ENCODE results near the gene PLAC1. TPM values are rescaled to one million over a fixed set of nuclear protein-coding genes. Genes with fewer than 3 reads are reported as not detected.

PLAC1 gene
- total RNA-seq, 1 experiment from 2014 or later: not detected

- TF ChIP-seq AR (CRISPR knock-in tag; IDR thresholded peaks at IDR 0.05) (no peak), AFF4 (CRISPR knock-in tag; IDR thresholded peaks at IDR 0.05; ENCODE audit: borderline replicate concordance) (no peak), CTCF (IDR thresholded peaks at IDR 0.05) (no peak), IRF2 (CRISPR knock-in tag; IDR thresholded peaks at IDR 0.05; ENCODE audit: borderline replicate concordance, low read depth) (no peak), NR2C2 (CRISPR knock-in tag; IDR thresholded peaks at IDR 0.05) (no peak), HMGA2 (CRISPR knock-in tag; IDR thresholded peaks at IDR 0.05) (no peak), ZNF138 (CRISPR knock-in tag; conservative IDR thresholded peaks at IDR 0.05) (no peak), ATF2 (CRISPR knock-in tag; IDR thresholded peaks at IDR 0.05; ENCODE audit: borderline replicate concordance, low read depth) (no peak), RELA (CRISPR knock-in tag; IDR thresholded peaks at IDR 0.05; ENCODE audit: borderline replicate concordance) (no peak)
Observed at GRCh38 chrX:134706138-134706537, 47.9 kb upstream of the PLAC1 start (continued).

- ATAC-seq (no peak), DNase-seq (ENCODE audit: low spot score) (no peak)
- H3K27ac Mint-ChIP-seq: no peak overlapping the region
- ChIA-PET CTCF (no interaction called here), POLR2A (no interaction called here)
- H3K36me3 Mint-ChIP-seq: no peaks in the 10 kb centered on the region
- peaks cover 14% of the 10 kb centered on the region; the same call in 1 of the 2 replicates for H3K9me3 Mint-ChIP-seq
- H3K4me1 Mint-ChIP-seq: peaks cover 9% of the 10 kb centered on the region
- no peaks in the 10 kb centered on the region for H3K27me3 Mint-ChIP-seq (ENCODE audit: low read depth)
- no peak overlapping the region for H3K4me3 Mint-ChIP-seq
- TF ChIP-seq CBFB (CRISPR knock-in tag; IDR thresholded peaks at IDR 0.05; ENCODE audit: low read depth): no peak
- TF ChIP-seq TCF7 (CRISPR knock-in tag; IDR thresholded peaks at IDR 0.05; ENCODE audit: low read depth): no peak
- no peak for TF ChIP-seq NR1H2 (CRISPR knock-in tag; IDR thresholded peaks at IDR 0.05)
- no peak for TF ChIP-seq SMAD4 (CRISPR knock-in tag; IDR thresholded peaks at IDR 0.05)
- no peak for TF ChIP-seq E2F5 (CRISPR knock-in tag; IDR thresholded peaks at IDR 0.05)
- TF ChIP-seq ZNF512 (CRISPR knock-in tag; IDR thresholded peaks at IDR 0.05; ENCODE audit: borderline replicate concordance): no peak
- TF ChIP-seq SMAD3 (CRISPR knock-in tag; IDR thresholded peaks at IDR 0.05; ENCODE audit: borderline replicate concordance): no peak
- TF ChIP-seq ZBTB43 (CRISPR knock-in tag; IDR thresholded peaks at IDR 0.05): no peak
- TF ChIP-seq NFATC4 (CRISPR knock-in tag; IDR thresholded peaks at IDR 0.05): no peak
- TF ChIP-seq E2F1 (CRISPR knock-in tag; IDR thresholded peaks at IDR 0.05): no peak
- no peak for TF ChIP-seq ZNF396 (CRISPR knock-in tag; IDR thresholded peaks at IDR 0.05; ENCODE audit: borderline replicate concordance)
- no peak for TF ChIP-seq FOXK1 (CRISPR knock-in tag; IDR thresholded peaks at IDR 0.05)
Observed at GRCh38 chrX:134695999-134696398, 37.7 kb upstream of the PLAC1 start.

Measured in WTC11 (cell line).